PC-9 (cell line): Measurements from ENCODE around the gene KRIT1.

ENCODE experiments used
- CTCF ChIP-seq: fragments of 200-600 bp; sonication (generic); conservative IDR thresholded peaks from 2 replicates; pipeline ENCODE4 v1.6.1; 2017; ENCODE audit warnings: mixed run types, antibody characterized with exemption, mild to moderate bottlenecking, moderate library complexity
- EZH2 ChIP-seq: fragments of 200-600 bp; sonication (generic); IDR thresholded peaks from 2 replicates; pipeline ENCODE4 v1.8.0; 2017; ENCODE audit warnings: antibody characterized with exemption, low read depth

GRCh38 chr7:92155108-92155739, 90.5 kb downstream of the KRIT1 start:
- TF ChIP-seq CTCF (no peak), EZH2 (no peak)
